ENCODE measurements around the gene CHD1. TPM values are rescaled to one million over a fixed set of nuclear protein-coding genes. Genes with fewer than 3 reads are reported as not detected.

Gene CHD1
- total RNA-seq, 1 donor from 2014 or later: 24.6 TPM

- peak overlapping the region; percentile 100 for H3K27ac Mint-ChIP-seq (ENCODE audit: unreplicated experiment)
- H3K27me3 Mint-ChIP-seq (ENCODE audit: low read depth): no peaks in the 10 kb centered on the region
- no peak for DNase-seq (ENCODE audit: low spot score)
- no peaks in the 10 kb centered on the region for H3K9me3 Mint-ChIP-seq (ENCODE audit: low read depth)
- peaks cover 32% of the 10 kb centered on the region for H3K4me1 Mint-ChIP-seq (ENCODE audit: low read depth)
- TF ChIP-seq, protein P1, sequence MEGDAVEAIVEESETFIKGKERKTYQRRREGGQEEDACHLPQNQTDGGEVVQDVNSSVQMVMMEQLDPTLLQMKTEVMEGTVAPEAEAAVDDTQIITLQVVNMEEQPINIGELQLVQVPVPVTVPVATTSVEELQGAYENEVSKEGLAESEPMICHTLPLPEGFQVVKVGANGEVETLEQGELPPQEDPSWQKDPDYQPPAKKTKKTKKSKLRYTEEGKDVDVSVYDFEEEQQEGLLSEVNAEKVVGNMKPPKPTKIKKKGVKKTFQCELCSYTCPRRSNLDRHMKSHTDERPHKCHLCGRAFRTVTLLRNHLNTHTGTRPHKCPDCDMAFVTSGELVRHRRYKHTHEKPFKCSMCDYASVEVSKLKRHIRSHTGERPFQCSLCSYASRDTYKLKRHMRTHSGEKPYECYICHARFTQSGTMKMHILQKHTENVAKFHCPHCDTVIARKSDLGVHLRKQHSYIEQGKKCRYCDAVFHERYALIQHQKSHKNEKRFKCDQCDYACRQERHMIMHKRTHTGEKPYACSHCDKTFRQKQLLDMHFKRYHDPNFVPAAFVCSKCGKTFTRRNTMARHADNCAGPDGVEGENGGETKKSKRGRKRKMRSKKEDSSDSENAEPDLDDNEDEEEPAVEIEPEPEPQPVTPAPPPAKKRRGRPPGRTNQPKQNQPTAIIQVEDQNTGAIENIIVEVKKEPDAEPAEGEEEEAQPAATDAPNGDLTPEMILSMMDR (IDR thresholded peaks at IDR 0.05): peak; percentile 16
- H3K36me3 Mint-ChIP-seq (ENCODE audit: low read depth): peaks cover 1% of the 10 kb centered on the region
- peak overlapping the region; percentile 96 for H3K4me3 Mint-ChIP-seq (ENCODE audit: unreplicated experiment)
Observed at GRCh38 chr5:98927989-98928872, 576 bp downstream of the CHD1 start.

DNA sequence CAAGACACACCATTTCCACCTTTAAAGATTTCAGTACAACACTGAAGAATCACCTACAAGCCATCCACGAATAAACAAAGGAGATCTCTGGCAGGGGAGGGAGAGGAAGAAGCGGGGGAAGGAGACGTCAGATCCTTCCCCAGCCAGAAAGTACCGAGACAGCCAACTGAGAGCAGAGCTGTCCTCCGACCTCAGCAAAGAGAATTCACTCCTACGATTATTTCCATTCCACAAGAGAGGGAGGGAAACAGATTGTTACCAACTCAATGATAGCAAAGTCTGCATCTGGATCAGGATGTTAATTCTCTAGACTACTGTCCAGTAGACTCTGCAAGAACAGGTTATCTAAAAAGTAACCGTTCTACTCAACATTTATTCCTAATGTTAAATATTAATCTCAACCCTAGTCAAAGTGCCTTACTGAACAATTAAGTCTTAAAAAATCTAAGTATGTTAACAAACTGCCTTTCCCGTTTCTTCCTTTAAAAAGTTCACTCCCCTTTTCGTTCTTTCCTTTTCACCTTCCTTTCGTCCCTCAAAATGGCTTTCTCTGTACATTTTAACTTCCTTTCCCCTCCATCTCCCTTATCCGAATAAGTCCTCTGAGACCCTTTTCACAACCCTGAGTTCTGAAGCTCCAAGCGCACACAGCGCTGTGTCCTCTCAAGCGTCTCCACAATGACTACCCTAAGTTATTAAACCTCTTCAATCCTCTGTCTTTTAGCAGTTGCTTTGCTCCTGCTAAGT, 1.4 kb downstream of the CHD1 start:
- Mint-ChIP-seq H3K4me3 (ENCODE audit: unreplicated experiment) (peak overlapping the region; percentile 93), H3K36me3 (ENCODE audit: low read depth) (peaks cover 4% of the 10 kb centered on the region), H3K27me3 (ENCODE audit: low read depth) (no peaks in the 10 kb centered on the region), H3K4me1 (ENCODE audit: low read depth) (peaks cover 28% of the 10 kb centered on the region), H3K9me3 (ENCODE audit: low read depth) (no peaks in the 10 kb centered on the region), H3K27ac (ENCODE audit: unreplicated experiment) (peak overlapping the region; percentile 95)
- DNase-seq (ENCODE audit: low spot score): no peak
- TF ChIP-seq, protein P1 (IDR thresholded peaks at IDR 0.05): peak; percentile 1

- no peak for DNase-seq (ENCODE audit: low spot score)
- TF ChIP-seq, protein P1 (IDR thresholded peaks at IDR 0.05): no peak
- no peaks in the 10 kb centered on the region for H3K27me3 Mint-ChIP-seq (ENCODE audit: low read depth)
- peaks cover 16% of the 10 kb centered on the region for H3K4me1 Mint-ChIP-seq (ENCODE audit: low read depth)
- no peak overlapping the region for H3K4me3 Mint-ChIP-seq (ENCODE audit: unreplicated experiment)
- no peak overlapping the region for H3K27ac Mint-ChIP-seq (ENCODE audit: unreplicated experiment)
- no peaks in the 10 kb centered on the region for H3K9me3 Mint-ChIP-seq (ENCODE audit: low read depth)
- peaks cover 9% of the 10 kb centered on the region for H3K36me3 Mint-ChIP-seq (ENCODE audit: low read depth)
Observed at GRCh38 chr5:98923966-98924365, 4.8 kb downstream of the CHD1 start.

GRCh38 chr5:98921947-98922505, 6.8 kb downstream of the CHD1 start:
- peaks cover 9% of the 10 kb centered on the region for H3K4me1 Mint-ChIP-seq (ENCODE audit: low read depth)
- no peak overlapping the region for H3K27ac Mint-ChIP-seq (ENCODE audit: unreplicated experiment)
- TF ChIP-seq, protein P1 (IDR thresholded peaks at IDR 0.05): no peak
- no peak for DNase-seq (ENCODE audit: low spot score)
- H3K27me3 Mint-ChIP-seq (ENCODE audit: low read depth): no peaks in the 10 kb centered on the region
- peaks cover 9% of the 10 kb centered on the region for H3K36me3 Mint-ChIP-seq (ENCODE audit: low read depth)
- no peaks in the 10 kb centered on the region for H3K9me3 Mint-ChIP-seq (ENCODE audit: low read depth)
- H3K4me3 Mint-ChIP-seq (ENCODE audit: unreplicated experiment): no peak overlapping the region

DNA sequence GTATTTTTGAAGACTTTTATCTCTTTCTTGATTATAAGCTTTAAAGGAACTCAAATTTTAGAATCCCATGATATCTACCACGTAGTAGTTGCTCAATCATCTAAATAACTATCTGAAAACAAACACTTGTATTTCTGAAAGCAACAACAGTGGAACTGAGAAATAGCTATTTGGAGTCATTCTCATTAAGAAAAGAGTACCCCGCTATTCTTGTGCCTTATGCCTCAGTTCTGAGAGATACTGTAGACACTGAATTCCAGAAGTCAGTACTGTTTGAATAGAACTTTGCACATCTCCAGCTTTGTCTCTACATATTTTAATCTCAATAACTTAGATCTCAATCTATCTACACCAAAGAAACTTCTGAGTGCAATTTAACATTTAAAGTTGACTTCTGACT, 11.4 kb downstream of the CHD1 start:
- H3K27me3 Mint-ChIP-seq (ENCODE audit: low read depth): no peaks in the 10 kb centered on the region
- H3K36me3 Mint-ChIP-seq (ENCODE audit: low read depth): peaks cover 6% of the 10 kb centered on the region
- TF ChIP-seq, protein P1 (IDR thresholded peaks at IDR 0.05): no peak
- DNase-seq (ENCODE audit: low spot score): no peak
- H3K27ac Mint-ChIP-seq (ENCODE audit: unreplicated experiment): no peak overlapping the region
- H3K4me1 Mint-ChIP-seq (ENCODE audit: low read depth): peaks cover 12% of the 10 kb centered on the region
- H3K4me3 Mint-ChIP-seq (ENCODE audit: unreplicated experiment): no peak overlapping the region
- H3K9me3 Mint-ChIP-seq (ENCODE audit: low read depth): no peaks in the 10 kb centered on the region
